ENCODE measurements around the gene CDA.

Gene CDA

GRCh38 chr1:20658166-20658915 lies 69.4 kb downstream of the CDA start:
- no peak for DNase-seq

GRCh38 chr1:20660363-20660762 lies 71.5 kb downstream of the CDA start:
- DNase-seq, result no peak

- no peak for DNase-seq
These were observed 71.9 kb downstream of the CDA start for GRCh38 chr1:20660847-20661206.

GRCh38 chr1:20661207-20662109 lies 72.6 kb downstream of the CDA start, which contains the start of gene DDOST:
DDOST (minus strand) TSS chr1:20661369; CDS start chr1:20661350, 19 bp downstream.
- DNase-seq, result peak; percentile 98

- DNase-seq, result no peak
These were observed 73.2 kb downstream of the CDA start for GRCh38 chr1:20662110-20662475.

GRCh38 chr1:20663365-20663764 lies 74.5 kb downstream of the CDA start:
- no peak for DNase-seq

GRCh38 chr1:20663969-20664715 lies 75.2 kb downstream of the CDA start:
- DNase-seq, result no peak

GRCh38 chr1:20665726-20666125 lies 76.8 kb downstream of the CDA start:
- DNase-seq, result no peak

GRCh38 chr1:20666146-20666545 lies 77.2 kb downstream of the CDA start:
- DNase-seq, result no peak

- peak; percentile 8 for DNase-seq
These were observed 77.9 kb downstream of the CDA start for GRCh38 chr1:20666804-20667203.
